GM12878 (cell line): ENCODE measurements around the gene FUZ. TPM values are rescaled to one million over a fixed set of nuclear protein-coding genes. Genes with fewer than 3 reads are reported as not detected.

Experiments
- ATAC-seq: fragments of 200-7000 bp; cut with Tn5 transposase; 3 replicates; pipeline ENCODE4 v1.9.1; 2020; ENCODE audit warnings: mild to moderate bottlenecking, moderate library complexity
- BruUV-seq: library from RNA; stranded (reverse); fragments of 400-500 nt; replicated peaks from 2 replicates; lab custom pipeline; 2021; lab: Mats Ljungman, UMichigan
- CTCF ChIA-PET: fragments of 300-600 bp; sonication (Branson Sonifier 250); formaldehyde crosslinking; extraction: SDS; loops from one replicate; lab custom pipeline; 2021; ENCODE audit warnings: inconsistent platforms; lab: Yijun Ruan, JAX
- POLR2A ChIA-PET: fragments of 350-600 bp; formaldehyde crosslinking; extraction: SDS; loops from one replicate; lab custom pipeline; 2021; ENCODE audit warnings: inconsistent platforms; lab: Charles Lee
- RAD21 ChIA-PET: fragments of 300-600 bp; sonication (Branson Sonifier 250); formaldehyde crosslinking; loops from one replicate; lab custom pipeline; 2023; ENCODE audit warnings: antibody characterized with exemption; ENCODE audit not compliant: unreplicated experiment; lab: Charles Lee
- SMC1A ChIA-PET: fragments of 300-600 bp; sonication (Branson Sonifier 250); formaldehyde crosslinking; loops from one replicate; lab custom pipeline; 2023; ENCODE audit not compliant: unreplicated experiment, uncharacterized antibody; lab: Charles Lee
- DNase-seq: peaks from one replicate; pipeline ENCODE4 v3.0.0-alpha.2; 2011; ENCODE audit warnings: low read depth, low spot score
- FAIRE-seq: peaks from 3 replicates; lab custom pipeline; 2011; peaks lifted over from hg19 to GRCh38; lab: Jason Lieb, UNC
- H2AFZ ChIP-seq: 2 replicates; pipeline ENCODE4 v1.6.0; 2011; ENCODE audit warnings: low read depth, low read length, control low read depth; ENCODE audit not compliant: control insufficient read depth
- H3K27ac ChIP-seq: 2 replicates; pipeline ENCODE4 v1.5.1; 2011; ENCODE audit warnings: control low read depth; ENCODE audit not compliant: control insufficient read depth, insufficient read depth
- H3K27me3 ChIP-seq, 2 experiments: replicated peaks in 1 of 2; 2 replicates each; pipeline versions ENCODE4 v1.6.0 to v1.6.1; 2011; ENCODE audit warnings: low read length in 1 of 2; ENCODE audit not compliant: control insufficient read depth in 2 of 2, insufficient read depth in 2 of 2
- H3K36me3 ChIP-seq, 2 experiments: 2 replicates each; pipeline ENCODE4 v1.5.1; 2011; ENCODE audit warnings: low read length in 1 of 2; ENCODE audit not compliant: control insufficient read depth in 2 of 2, insufficient read depth in 2 of 2
- H3K4me1 ChIP-seq: 2 replicates; pipeline ENCODE4 v1.6.1; 2011; ENCODE audit warnings: mild to moderate bottlenecking, low read length, moderate library complexity, mixed read lengths; ENCODE audit not compliant: control insufficient read depth, insufficient read depth
- H3K4me2 ChIP-seq: 2 replicates; pipeline ENCODE4 v1.6.0; 2011; ENCODE audit warnings: control low read depth; ENCODE audit not compliant: control insufficient read depth, insufficient read depth
- H3K4me3 ChIP-seq: fragments of 200-600 bp; sonication (generic); 2 replicates; pipeline ENCODE4 v1.5.1; 2016
- H3K79me2 ChIP-seq: 2 replicates; pipeline ENCODE4 v1.6.0; 2011; ENCODE audit warnings: low read length; ENCODE audit not compliant: control insufficient read depth, insufficient read depth
- H3K9ac ChIP-seq: 2 replicates; pipeline ENCODE4 v1.8.0; 2011; ENCODE audit warnings: low read length, control low read depth, mixed read lengths; ENCODE audit not compliant: control insufficient read depth, insufficient read depth
- H3K9me3 ChIP-seq: replicated peaks from 3 replicates; pipeline ENCODE4 v1.5.1; 2011; ENCODE audit warnings: mild to moderate bottlenecking, low read length; ENCODE audit not compliant: control insufficient read depth, insufficient read depth
- H4K20me1 ChIP-seq: 2 replicates; pipeline ENCODE4 v1.6.0; 2011; ENCODE audit not compliant: control insufficient read depth, insufficient read depth
- BCLAF1 ChIP-seq: fragments of 450-650 bp; IDR thresholded peaks from 2 replicates; pipeline ENCODE4 v1.6.1; 2017; ENCODE audit warnings: antibody characterized with exemption, mild to moderate bottlenecking, moderate library complexity
- CREB1 ChIP-seq: IDR thresholded peaks from 2 replicates; pipeline ENCODE4 v1.6.1; 2012; ENCODE audit warnings: low read depth, mild to moderate bottlenecking, inconsistent platforms
- CREM ChIP-seq: IDR thresholded peaks from 2 replicates; pipeline ENCODE4 v1.6.1; 2014; ENCODE audit warnings: antibody characterized with exemption, low read depth
- E2F4 ChIP-seq: IDR thresholded peaks from 2 replicates; pipeline ENCODE4 v1.6.1; 2012; ENCODE audit warnings: low read depth, low read length, improper control_type of control experiment
- IRF4 ChIP-seq: IDR thresholded peaks from 2 replicates; pipeline ENCODE4 v1.6.1; 2011; ENCODE audit warnings: low read depth, low read length
- IRF5 ChIP-seq: fragments of 450-650 bp; IDR thresholded peaks from 2 replicates; pipeline ENCODE4 v1.6.1; 2017; ENCODE audit warnings: borderline replicate concordance
- MXI1 ChIP-seq: fragments of 150-350 bp; IDR thresholded peaks from 2 replicates; pipeline ENCODE4 v1.6.1; 2011; ENCODE audit warnings: low read depth, mild to moderate bottlenecking, inconsistent platforms, low read length, improper control_type of control experiment
- MYC ChIP-seq: IDR thresholded peaks from 2 replicates; pipeline ENCODE4 v1.6.1; 2011; ENCODE audit warnings: mild to moderate bottlenecking, low read length, moderate library complexity, inconsistent platforms; ENCODE audit not compliant: insufficient read depth, insufficient replicate concordance, insufficient read length, severe bottlenecking
- NR2C2 ChIP-seq: IDR thresholded peaks from 2 replicates; pipeline ENCODE4 v1.6.1; 2011; ENCODE audit warnings: borderline replicate concordance, low read depth; ENCODE audit not compliant: control insufficient read depth, insufficient read length
- PAX5 ChIP-seq: IDR thresholded peaks from 2 replicates; pipeline ENCODE4 v1.6.1; 2011; ENCODE audit warnings: low read depth, low read length, borderline replicate concordance
- POU2F2 ChIP-seq: IDR thresholded peaks from 3 replicates; pipeline ENCODE4 v1.6.1; 2011; ENCODE audit warnings: low read depth, mild to moderate bottlenecking, low read length, borderline replicate concordance
- RUNX3 ChIP-seq: IDR thresholded peaks from 2 replicates; pipeline ENCODE4 v1.6.1; 2012; ENCODE audit warnings: low read length, inconsistent platforms
- SREBF2 ChIP-seq: IDR thresholded peaks from 2 replicates; pipeline ENCODE4 v1.6.1; 2012; ENCODE audit warnings: mild to moderate bottlenecking, low read length
- TARDBP ChIP-seq: IDR thresholded peaks from 2 replicates; pipeline ENCODE4 v1.6.1; 2016; ENCODE audit warnings: borderline replicate concordance
- WRNIP1 ChIP-seq: IDR thresholded peaks from 2 replicates; pipeline ENCODE4 v1.6.1; 2011; ENCODE audit warnings: low read depth, low read length, improper control_type of control experiment, borderline replicate concordance
- YY1 ChIP-seq: IDR thresholded peaks from 2 replicates; pipeline ENCODE4 v1.6.1; 2011; ENCODE audit warnings: low read depth, mild to moderate bottlenecking, low read length
- WGBS: methylation state at CpG from one replicate; pipeline ENCODE4 v1.1.6; 2016; ENCODE audit warnings: low lambda C conversion rate; ENCODE audit not compliant: insufficient replicate concordance, insufficient coverage; ENCODE audit errors: missing lambda C conversion rate; 5-methylcytosine and 5-hydroxymethylcytosine counted together
- in situ Hi-C: fragments of 300-500 bp; cut with MboI; formaldehyde crosslinking; loops from 9 replicates; pipeline ENCODE4 v1.14.3; 2018; ENCODE audit warnings: mixed read lengths
- intact Hi-C: fragments of 100-400 bp; cut with micrococcal nuclease; formaldehyde crosslinking; loops from one replicate; pipeline ENCODE4 v1.14.2; 2022; ENCODE audit not compliant: unreplicated experiment
- polyA plus RNA-seq, 11 experiments: library from polyadenylated mRNA; depleted of rRNA in 4 of 11; unstranded in 6 of 11; stranded (reverse) in 5 of 11; fragments of >200 nt; fragmentation: Nextera tagmentation in 4 of 11; fragmentation: Illumina TruSeq in 1 of 11; extraction: Ambion mirVana in 4 of 11; extraction: Trizol in 1 of 11; gene quantifications; 1 replicate in 1 of 11; 2 replicates in 10 of 11; pipeline versions ENCODE4 v1.2.1 to v1.2.3, GENCODE V29; 2011 to 2016; ENCODE audit warnings: inconsistent platforms in 2 of 11, missing spikeins in 2 of 11, low read depth in 1 of 11
- total RNA-seq, 4 experiments: library from RNA; depleted of rRNA in 3 of 4; stranded (reverse); fragments of >200 nt in 3 of 4; fragmentation: Illumina TruSeq in 1 of 4; extraction: Trizol in 1 of 4; gene quantifications; 2 replicates each; pipeline versions ENCODE4 v1.2.1 to v1.2.3, GENCODE V29; 2013 to 2021

Gene FUZ
- total and polyA plus RNA-seq, 10 of the 15 experiments (the other 5 are each of a cell fraction or from before 2014, with no cell fraction given): 0.18 to 11.5 (median 8.8) TPM

GRCh38 chr19:49809941-49810389 is 3.1 kb downstream of the FUZ start:
- no peak for TF ChIP-seq E2F4
- TF ChIP-seq RUNX3: no peak
- no peak for TF ChIP-seq POU2F2
- no peak for TF ChIP-seq SREBF2
- TF ChIP-seq PAX5: no peak
- no peak for TF ChIP-seq YY1
- no peak for TF ChIP-seq CREB1
- no peak for TF ChIP-seq IRF4
- TF ChIP-seq WRNIP1: no peak
- no peak for TF ChIP-seq IRF5
- TF ChIP-seq NR2C2: no peak
- TF ChIP-seq TARDBP: no peak
- TF ChIP-seq MYC: no peak
- no peak for TF ChIP-seq CREM
- TF ChIP-seq BCLAF1: no peak
- TF ChIP-seq MXI1: no peak
- Histone ChIP-seq H2AFZ (peak overlapping the region; percentile 67; the same call in 1 of the 2 replicates), H3K36me3 (peaks cover 0 to 1% of the 10 kb centered on the region in 2 experiments; a peak in 3 of 4 replicates), H3K4me2 (peak overlapping the region; percentile 87; the same call in 1 of the 2 replicates), H3K4me1 (peaks cover 7% of the 10 kb centered on the region; the same call in 1 of the 2 replicates), H3K79me2 (no peaks in the 10 kb centered on the region), H3K9me3 (no peaks in the 10 kb centered on the region), H3K9ac (no peak overlapping the region), H3K4me3 (no peak overlapping the region), H3K27me3 (no peaks in the 10 kb centered on the region), H4K20me1 (no peaks in the 10 kb centered on the region), H3K27ac (no peak overlapping the region)
- BruUV-seq: no TSS peak
- ChIA-PET CTCF (interaction anchor here (0.7 to 1.8 kb wide), 4 partner anchors 26 to 129 kb away, joined by 3 to 5 read pairs (median 4); no protein-coding TSS in a partner anchor), SMC1A (interaction anchor here (0.8 to 2.0 kb wide), 2 partner anchors 41 to 96 kb away, joined by 3 to 4 read pairs; partner anchors contain the start of gene PTOV1), POLR2A (interaction anchor here (0.6 to 1.4 kb wide), 4 partner anchors 43 to 146 kb away, joined by 3 to 5 read pairs (median 4); partner anchors contain the start of gene AP2A1), RAD21 (interaction anchor here (1.3 to 1.4 kb wide), 3 partner anchors 39 to 92 kb away, joined by 3 to 4 read pairs (median 3); no protein-coding TSS in a partner anchor)
- FAIRE-seq (no peak), DNase-seq (no peak), ATAC-seq (no peak)
- intact Hi-C loops: loop anchor here (5.0 kb wide), 1 partner anchor 43 kb away; the partner anchor contains the start of gene AP2A1
- in situ Hi-C loops: no loop called here
- 88% methylated on average over 5 of the region's 5 CpGs for whole genome bisulfite sequencing
